Neural progenitor cell (in vitro differentiated cells): Measurements from ENCODE around the gene CD99L2.

Experiments used
- EZH2 ChIP-seq: fragments of 200-600 bp; sonication (generic); IDR thresholded peaks from 2 replicates; pipeline ENCODE4 v1.6.1; 2017; ENCODE audit warnings: antibody characterized with exemption, mild to moderate bottlenecking, moderate library complexity
- TF ChIP-seq, protein P1 (sequence below): fragments of 200-600 bp; sonication (generic); IDR thresholded peaks from 2 replicates; pipeline ENCODE4 v1.5.1; 2017; ENCODE audit warnings: antibody characterized with exemption, mild to moderate bottlenecking

GRCh38 chrX:150926304-150926703 lies 27.8 kb upstream of the CD99L2 start:
- TF ChIP-seq, protein P1, sequence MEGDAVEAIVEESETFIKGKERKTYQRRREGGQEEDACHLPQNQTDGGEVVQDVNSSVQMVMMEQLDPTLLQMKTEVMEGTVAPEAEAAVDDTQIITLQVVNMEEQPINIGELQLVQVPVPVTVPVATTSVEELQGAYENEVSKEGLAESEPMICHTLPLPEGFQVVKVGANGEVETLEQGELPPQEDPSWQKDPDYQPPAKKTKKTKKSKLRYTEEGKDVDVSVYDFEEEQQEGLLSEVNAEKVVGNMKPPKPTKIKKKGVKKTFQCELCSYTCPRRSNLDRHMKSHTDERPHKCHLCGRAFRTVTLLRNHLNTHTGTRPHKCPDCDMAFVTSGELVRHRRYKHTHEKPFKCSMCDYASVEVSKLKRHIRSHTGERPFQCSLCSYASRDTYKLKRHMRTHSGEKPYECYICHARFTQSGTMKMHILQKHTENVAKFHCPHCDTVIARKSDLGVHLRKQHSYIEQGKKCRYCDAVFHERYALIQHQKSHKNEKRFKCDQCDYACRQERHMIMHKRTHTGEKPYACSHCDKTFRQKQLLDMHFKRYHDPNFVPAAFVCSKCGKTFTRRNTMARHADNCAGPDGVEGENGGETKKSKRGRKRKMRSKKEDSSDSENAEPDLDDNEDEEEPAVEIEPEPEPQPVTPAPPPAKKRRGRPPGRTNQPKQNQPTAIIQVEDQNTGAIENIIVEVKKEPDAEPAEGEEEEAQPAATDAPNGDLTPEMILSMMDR = no peak
- no peak for TF ChIP-seq EZH2
